HEK293 (cell line): ENCODE measurements around the gene SOX13.

Source experiments
- CTCF ChIA-PET: fragments of 350-600 bp; formaldehyde crosslinking; extraction: SDS; loops from one replicate; lab custom pipeline; 2021; ENCODE audit warnings: antibody characterized with exemption; lab: Yijun Ruan, JAX
- POLR2A ChIA-PET: fragments of 300-600 bp; formaldehyde crosslinking; extraction: SDS; loops from one replicate; lab custom pipeline; 2020; ENCODE audit warnings: antibody characterized with exemption, inconsistent platforms; lab: Yijun Ruan, JAX
- H3K27ac ChIP-seq: fragments of 200-500 bp; sonication (Bioruptor generic); 2 replicates; pipeline ENCODE4 v1.5.1; 2014; ENCODE audit warnings: low read depth, low read length, control low read depth, inconsistent platforms; ENCODE audit errors: extremely low read depth
- H3K36me3 ChIP-seq, 2 experiments: fragments of 200-500 bp in 1 of 2; sonication (Bioruptor generic) in 1 of 2; 1 replicate in 1 of 2; 2 replicates in 1 of 2; pipeline ENCODE4 v1.5.1; 2014 to 2017; ENCODE audit warnings: inconsistent platforms in 2 of 2, low read length in 2 of 2; ENCODE audit not compliant: control insufficient read depth in 2 of 2, insufficient read depth in 1 of 2
- H3K4me1 ChIP-seq: fragments of 200-500 bp; sonication (Bioruptor generic); 2 replicates; pipeline ENCODE4 v1.5.1; 2014; ENCODE audit warnings: mild to moderate bottlenecking, low read length, inconsistent platforms; ENCODE audit not compliant: control insufficient read depth, insufficient read depth
- H3K4me3 ChIP-seq: 2 replicates; pipeline ENCODE4 v1.5.1; 2011; ENCODE audit warnings: low read depth, mild to moderate bottlenecking, control low read depth, low read length, moderate library complexity
- H3K9me3 ChIP-seq: fragments of 200-500 bp; sonication (Bioruptor generic); 2 replicates; pipeline ENCODE4 v1.5.1; 2014; ENCODE audit warnings: low read depth, low read length, inconsistent platforms; ENCODE audit not compliant: control insufficient read depth, insufficient read depth
- CTCF ChIP-seq: fragments of 450-650 bp; formaldehyde crosslinking; IDR thresholded peaks from 2 replicates; pipeline ENCODE4 v1.5.1; 2016; ENCODE audit warnings: missing biosample characterization, missing genetic modification characterization
- EGR2 ChIP-seq: fragments of 450-650 bp; formaldehyde crosslinking; IDR thresholded peaks from 2 replicates; pipeline ENCODE4 v1.5.1; 2016; ENCODE audit warnings: low read depth, missing biosample characterization, missing genetic modification characterization
- FEZF1 ChIP-seq: fragments of 450-650 bp; formaldehyde crosslinking; IDR thresholded peaks from 2 replicates; pipeline ENCODE4 v1.5.1; 2016; ENCODE audit warnings: missing biosample characterization, missing genetic modification characterization
- IKZF3 ChIP-seq: fragments of 450-650 bp; IDR thresholded peaks from 2 replicates; pipeline ENCODE4 v1.5.0; 2018; ENCODE audit warnings: missing biosample characterization, mild to moderate bottlenecking, missing genetic modification characterization, moderate library complexity
- KLF10 ChIP-seq: fragments of 450-650 bp; IDR thresholded peaks from 2 replicates; pipeline ENCODE4 v1.5.1; 2018; ENCODE audit warnings: missing biosample characterization, mild to moderate bottlenecking, missing genetic modification characterization
- SCRT1 ChIP-seq: fragments of 450-650 bp; formaldehyde crosslinking; IDR thresholded peaks from 2 replicates; pipeline ENCODE4 v1.5.1; 2016; ENCODE audit warnings: missing biosample characterization, missing genetic modification characterization, borderline replicate concordance
- SP3 ChIP-seq: fragments of 450-650 bp; formaldehyde crosslinking; IDR thresholded peaks from 2 replicates; pipeline ENCODE4 v1.5.1; 2016; ENCODE audit warnings: missing biosample characterization, missing genetic modification characterization
- TSHZ1 ChIP-seq: fragments of 450-650 bp; formaldehyde crosslinking; IDR thresholded peaks from 2 replicates; pipeline ENCODE4 v1.5.1; 2016; ENCODE audit warnings: missing biosample characterization, missing genetic modification characterization, borderline replicate concordance
- WT1 ChIP-seq: fragments of 450-650 bp; formaldehyde crosslinking; IDR thresholded peaks from 2 replicates; pipeline ENCODE4 v1.5.1; 2016; ENCODE audit warnings: missing biosample characterization, missing genetic modification characterization
- ZBTB11 ChIP-seq: fragments of 450-650 bp; formaldehyde crosslinking; conservative IDR thresholded peaks from 2 replicates; pipeline ENCODE4 v1.5.1; 2016; ENCODE audit warnings: low read depth, missing biosample characterization, missing genetic modification characterization
- ZBTB48 ChIP-seq: fragments of 450-650 bp; formaldehyde crosslinking; IDR thresholded peaks from 2 replicates; pipeline ENCODE4 v1.5.1; 2016; ENCODE audit warnings: missing biosample characterization, missing genetic modification characterization
- ZIC2 ChIP-seq: fragments of 450-650 bp; formaldehyde crosslinking; IDR thresholded peaks from 2 replicates; pipeline ENCODE4 v1.5.1; 2016; ENCODE audit warnings: missing biosample characterization, missing genetic modification characterization
- ZNF560 ChIP-seq: fragments of 450-650 bp; formaldehyde crosslinking; IDR thresholded peaks from 2 replicates; pipeline ENCODE4 v1.5.1; 2017; ENCODE audit warnings: missing biosample characterization, missing genetic modification characterization, borderline replicate concordance
- ZNF610 ChIP-seq: fragments of 450-650 bp; formaldehyde crosslinking; IDR thresholded peaks from 2 replicates; pipeline ENCODE4 v1.5.1; 2016; ENCODE audit warnings: missing biosample characterization, missing genetic modification characterization, borderline replicate concordance
- ZNF624 ChIP-seq: fragments of 450-650 bp; formaldehyde crosslinking; IDR thresholded peaks from 2 replicates; pipeline ENCODE4 v1.5.1; 2017; ENCODE audit warnings: missing biosample characterization, missing genetic modification characterization
- ZNF629 ChIP-seq: fragments of 450-650 bp; formaldehyde crosslinking; IDR thresholded peaks from 2 replicates; pipeline ENCODE4 v1.5.1; 2017; ENCODE audit warnings: missing biosample characterization, missing genetic modification characterization
- ZNF692 ChIP-seq: fragments of 450-650 bp; formaldehyde crosslinking; IDR thresholded peaks from 2 replicates; pipeline ENCODE4 v1.5.1; 2016; ENCODE audit warnings: missing biosample characterization, missing genetic modification characterization
- ZSCAN5A ChIP-seq: fragments of 450-650 bp; formaldehyde crosslinking; IDR thresholded peaks from 2 replicates; pipeline ENCODE4 v1.5.1; 2016; ENCODE audit warnings: missing biosample characterization, missing genetic modification characterization

The SOX13 gene

GRCh38 chr1:204080163-204080903, 7.4 kb downstream of the SOX13 start (continued):
- TF ChIP-seq TSHZ1 (tag by site-specific recombination) (peak; percentile 30; the same call in 1 of the 2 replicates), CTCF (tag by site-specific recombination) (0 out of 2 replicates have a peak, but pooled peaks have one; percentile 13), ZNF624 (tag by site-specific recombination) (no peak), ZBTB48 (tag by site-specific recombination) (peak; percentile 93), KLF10 (peak; percentile 91), ZBTB11 (tag by site-specific recombination) (peak; percentile 94), IKZF3 (tag by site-specific recombination) (peak; percentile 72), ZNF560 (tag by site-specific recombination) (no peak), SP3 (tag by site-specific recombination) (peak; percentile 74), EGR2 (tag by site-specific recombination) (peak; percentile 62; the same call in 1 of the 2 replicates), ZNF629 (peak; percentile 52; the same call in 1 of the 2 replicates), SCRT1 (tag by site-specific recombination) (peak; percentile 32; the same call in 1 of the 2 replicates), WT1 (tag by site-specific recombination) (peak; percentile 95), ZSCAN5A (tag by site-specific recombination) (no peak)

- Histone ChIP-seq H3K9me3 (no peaks in the 10 kb centered on the region), H3K4me3 (no peak overlapping the region), H3K4me1 (peaks cover 29% of the 10 kb centered on the region), H3K27ac (peak overlapping the region; percentile 39; the same call in 1 of the 2 replicates), H3K36me3 (no peaks in the 10 kb centered on the region)
- CTCF ChIA-PET = interaction anchor here (1.5 to 1.9 kb wide), 3 partner anchors 46 to 210 kb away, joined by 4 to 10 read pairs (median 6); no protein-coding TSS in a partner anchor
- POLR2A ChIA-PET = interaction anchor here (1.4 kb wide), 1 partner anchor 10 kb away, joined by 4 read pairs; no protein-coding TSS in a partner anchor
- TF ChIP-seq ZNF610 (tag by site-specific recombination) = no peak
- TF ChIP-seq ZNF692 = peak; percentile 29; the same call in 1 of the 2 replicates
- TF ChIP-seq IKZF3 (tag by site-specific recombination) = no peak
- TF ChIP-seq ZIC2 = 0 out of 2 replicates have a peak, but pooled peaks have one; percentile 11
- no peak for TF ChIP-seq FEZF1 (tag by site-specific recombination)
These were observed 8.4 kb downstream of the SOX13 start for GRCh38 chr1:204081164-204081790.
